Lower lobe of right lung (tissue), 2 donors: ENCODE measurements around the gene CD36. TPM values are rescaled to one million over a fixed set of nuclear protein-coding genes. Genes with fewer than 3 reads are reported as not detected.

Experiments
- ATAC-seq, 2 donors: fragments of 200-7000 bp; cut with Tn5 transposase; one replicate each; pipeline ENCODE4 v1.9.1; 2020 to 2022; ENCODE audit warnings: mild to moderate bottlenecking in 2 of 2, moderate library complexity in 2 of 2
- DNase-seq: peaks from one replicate; pipeline ENCODE4 v3.0.0-alpha.2; 2020
- H3K27ac ChIP-seq: fragments of 200-600 bp; one replicate; pipeline ENCODE4 v1.8.0; 2022
- H3K27me3 ChIP-seq: fragments of 200-600 bp; one replicate; pipeline ENCODE4 v1.8.0; 2022; ENCODE audit warnings: low read depth
- H3K36me3 ChIP-seq: fragments of 200-600 bp; one replicate; pipeline ENCODE4 v1.8.0; 2022; ENCODE audit warnings: mild to moderate bottlenecking
- H3K4me1 ChIP-seq: fragments of 200-600 bp; one replicate; pipeline ENCODE4 v1.8.0; 2022
- H3K4me3 ChIP-seq: fragments of 200-600 bp; one replicate; pipeline ENCODE4 v1.8.0; 2022; ENCODE audit warnings: mild to moderate bottlenecking
- H3K9me3 ChIP-seq: fragments of 200-600 bp; one replicate; pipeline ENCODE4 v1.8.0; 2022
- CTCF ChIP-seq: fragments of 200-600 bp; IDR thresholded peaks from one replicate; pipeline ENCODE4 v1.8.0; 2022; ENCODE audit warnings: antibody characterized with exemption, mild to moderate bottlenecking
- intact Hi-C: fragments of 100-400 bp; cut with DNase I; formaldehyde crosslinking; loops from one replicate; pipeline ENCODE4 v1.11.0; 2022
- total RNA-seq: library from RNA; stranded (reverse); fragmentation: NEBNext Ultra II Directional; extraction: Animal tissue kit (Norgen Biotek cat#: 25700); gene quantifications from one replicate; pipeline ENCODE4 v1.2.1, GENCODE V29; 2021
- donor health status: DM: no; HTN: yes; CAD: no; lungs with severe emphysema.

CD36 gene
- total RNA-seq, 1 donor from 2014 or later = 141 TPM

GRCh38 chr7:80699045-80699638, 60.7 kb downstream of the CD36 start:
- ATAC-seq (peak; percentile 72 to 87), DNase-seq (no peak)
- no peaks in the 10 kb centered on the region for H3K36me3 ChIP-seq
- intact Hi-C loops = loop anchor here (10.0 kb wide), 1 partner anchor 756 kb away; no protein-coding TSS in a partner anchor
- H3K4me1 ChIP-seq = peaks cover 7% of the 10 kb centered on the region
- H3K9me3 ChIP-seq = no peaks in the 10 kb centered on the region
- H3K4me3 ChIP-seq = no peak overlapping the region
- no peaks in the 10 kb centered on the region for H3K27me3 ChIP-seq
- H3K27ac ChIP-seq = no peak overlapping the region
- peak; percentile 65 for TF ChIP-seq CTCF

- H3K4me3 ChIP-seq = no peak overlapping the region
- intact Hi-C loops = loop anchor here (10.0 kb wide), 1 partner anchor 755 kb away; no protein-coding TSS in a partner anchor
- H3K9me3 ChIP-seq = no peaks in the 10 kb centered on the region
- ATAC-seq (peak; percentile 79 to 81), DNase-seq (no peak)
- H3K36me3 ChIP-seq = no peaks in the 10 kb centered on the region
- peaks cover 7% of the 10 kb centered on the region for H3K4me1 ChIP-seq
- no peaks in the 10 kb centered on the region for H3K27me3 ChIP-seq
- TF ChIP-seq CTCF = no peak
- H3K27ac ChIP-seq = no peak overlapping the region
Measured at GRCh38 chr7:80699721-80700256, 61.3 kb downstream of the CD36 start.

- Histone ChIP-seq H3K4me1 (peaks cover 7% of the 10 kb centered on the region), H3K27me3 (no peaks in the 10 kb centered on the region), H3K9me3 (no peaks in the 10 kb centered on the region), H3K4me3 (no peak overlapping the region), H3K27ac (no peak overlapping the region), H3K36me3 (no peaks in the 10 kb centered on the region)
- DNase-seq (no peak), ATAC-seq (no peak)
- no peak for TF ChIP-seq CTCF
- intact Hi-C loops = no loop called here
Measured at GRCh38 chr7:80703272-80703671, 64.8 kb downstream of the CD36 start.

- ATAC-seq = no peak
- intact Hi-C loops = no loop called here
- Histone ChIP-seq H3K36me3 (no peaks in the 10 kb centered on the region), H3K27me3 (no peaks in the 10 kb centered on the region), H3K9me3 (no peaks in the 10 kb centered on the region), H3K4me1 (no peaks in the 10 kb centered on the region), H3K27ac (no peak overlapping the region), H3K4me3 (no peak overlapping the region)
- TF ChIP-seq CTCF = no peak
- DNase-seq = no peak
Measured at GRCh38 chr7:80705130-80705781, 66.8 kb downstream of the CD36 start.

GRCh38 chr7:80707318-80707717, 68.9 kb downstream of the CD36 start:
- H3K27ac ChIP-seq = no peak overlapping the region
- DNase-seq = no peak
- intact Hi-C loops = no loop called here
- no peak overlapping the region for H3K4me3 ChIP-seq
- no peak for TF ChIP-seq CTCF
- no peaks in the 10 kb centered on the region for H3K36me3 ChIP-seq
- no peaks in the 10 kb centered on the region for H3K27me3 ChIP-seq
- ATAC-seq = no peak
- H3K9me3 ChIP-seq = no peaks in the 10 kb centered on the region
- no peaks in the 10 kb centered on the region for H3K4me1 ChIP-seq
